Ovary (tissue), 3 donors: ENCODE results near the gene SNRPA1.

Experiments
- EP300 ChIP-seq: sonication (generic); formaldehyde crosslinking; IDR thresholded peaks from one replicate; pipeline ENCODE4 v1.6.1; 2017; ENCODE audit warnings: antibody characterized with exemption
- POLR2A ChIP-seq: fragments of 450-650 bp; IDR thresholded peaks from one replicate; pipeline ENCODE4 v1.6.1; 2017; ENCODE audit warnings: antibody characterized with exemption, mild to moderate bottlenecking, moderate library complexity
- TF ChIP-seq, protein P1 (sequence below), 3 donors: fragments of 450-650 bp in 2 of 3; fragments of 200-600 bp in 1 of 3; IDR thresholded peaks; one replicate each; pipeline versions ENCODE4 v1.5.1 to v1.8.0; 2016 to 2022; ENCODE audit warnings: antibody characterized with exemption in 3 of 3, mild to moderate bottlenecking in 1 of 3
- donor health status: DM: no; HTN: no; CAD: no.

DNA sequence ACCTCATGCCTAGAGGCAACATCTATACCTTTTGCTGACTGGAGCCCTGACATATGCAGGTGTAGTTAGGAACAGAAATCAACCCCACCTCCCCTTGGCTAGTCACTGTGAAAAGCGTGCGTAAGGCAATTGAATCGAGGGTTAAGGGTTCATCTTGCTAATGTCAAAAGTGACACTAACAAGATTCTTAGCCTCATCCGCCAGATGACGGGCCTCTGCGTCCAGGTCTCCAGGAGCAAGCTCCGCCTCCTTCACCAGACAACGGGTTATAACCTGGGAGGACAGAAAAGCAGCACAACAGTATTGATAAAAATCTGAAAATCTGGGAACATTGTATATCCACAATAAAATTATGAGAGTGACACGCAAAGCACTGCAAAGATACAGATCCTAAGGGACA lies 22.5 kb downstream of the SNRPA1 start:
- TF ChIP-seq, protein P1, sequence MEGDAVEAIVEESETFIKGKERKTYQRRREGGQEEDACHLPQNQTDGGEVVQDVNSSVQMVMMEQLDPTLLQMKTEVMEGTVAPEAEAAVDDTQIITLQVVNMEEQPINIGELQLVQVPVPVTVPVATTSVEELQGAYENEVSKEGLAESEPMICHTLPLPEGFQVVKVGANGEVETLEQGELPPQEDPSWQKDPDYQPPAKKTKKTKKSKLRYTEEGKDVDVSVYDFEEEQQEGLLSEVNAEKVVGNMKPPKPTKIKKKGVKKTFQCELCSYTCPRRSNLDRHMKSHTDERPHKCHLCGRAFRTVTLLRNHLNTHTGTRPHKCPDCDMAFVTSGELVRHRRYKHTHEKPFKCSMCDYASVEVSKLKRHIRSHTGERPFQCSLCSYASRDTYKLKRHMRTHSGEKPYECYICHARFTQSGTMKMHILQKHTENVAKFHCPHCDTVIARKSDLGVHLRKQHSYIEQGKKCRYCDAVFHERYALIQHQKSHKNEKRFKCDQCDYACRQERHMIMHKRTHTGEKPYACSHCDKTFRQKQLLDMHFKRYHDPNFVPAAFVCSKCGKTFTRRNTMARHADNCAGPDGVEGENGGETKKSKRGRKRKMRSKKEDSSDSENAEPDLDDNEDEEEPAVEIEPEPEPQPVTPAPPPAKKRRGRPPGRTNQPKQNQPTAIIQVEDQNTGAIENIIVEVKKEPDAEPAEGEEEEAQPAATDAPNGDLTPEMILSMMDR (IDR thresholded peaks at IDR 0.05): no peak
- no peak for TF ChIP-seq POLR2A
- no peak for TF ChIP-seq EP300
